ENCODE results near the gene ARL17B.

ARL17B gene

DNA sequence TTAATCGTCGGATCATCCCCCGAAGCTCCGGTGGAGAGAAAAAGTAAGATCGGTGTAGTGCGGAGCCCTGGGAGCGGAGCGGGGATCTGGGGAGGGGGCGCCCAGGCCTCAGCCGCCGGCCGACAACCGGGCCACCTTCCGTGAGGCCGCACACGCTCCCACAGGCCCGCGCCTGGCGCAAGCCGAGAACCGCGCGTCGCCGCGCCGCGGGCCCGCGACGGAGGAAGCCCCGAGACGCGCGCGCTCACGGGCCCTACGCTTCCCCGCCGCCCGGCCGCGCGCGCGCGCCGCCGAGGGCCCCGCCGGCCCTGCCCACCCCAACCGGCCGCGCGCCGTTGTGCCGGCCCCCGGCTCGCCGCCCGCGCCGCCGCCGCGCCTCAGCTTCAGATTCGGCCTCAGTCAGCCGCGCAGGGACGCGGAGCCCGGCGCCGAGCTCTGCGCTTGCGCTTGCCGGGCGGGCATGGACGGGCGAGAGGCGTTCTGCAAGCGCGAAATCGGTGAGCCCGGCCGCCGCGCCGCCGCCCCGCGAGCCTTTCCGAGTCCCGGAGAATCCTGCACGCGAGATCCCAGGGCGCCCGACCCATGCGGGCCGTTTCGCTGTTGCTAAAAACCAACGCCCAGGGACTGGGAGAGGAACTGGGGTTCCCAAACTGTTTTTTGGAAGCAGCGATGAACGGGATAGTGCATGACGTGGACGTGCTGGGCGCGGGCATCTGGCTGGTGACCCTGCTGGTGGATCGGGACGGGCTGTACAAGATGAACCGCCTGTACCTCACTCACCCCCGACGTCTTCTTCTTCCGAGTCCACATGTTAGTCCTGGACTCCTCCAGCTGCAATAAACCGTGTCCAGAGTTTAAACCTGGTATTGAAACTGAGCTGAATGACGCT is 94.7 kb downstream of the ARL17B start (continued):
- TF ChIP-seq ZNF221 (tag by site-specific recombination; IDR thresholded peaks at IDR 0.05; ENCODE audit: borderline replicate concordance) (no peak), EGR2 (tag by site-specific recombination; IDR thresholded peaks at IDR 0.05; ENCODE audit: low read depth) (no peak), ZNF140 (tag by site-specific recombination; IDR thresholded peaks at IDR 0.05) (no peak), ZNF501 (tag by site-specific recombination; IDR thresholded peaks at IDR 0.05) (no peak; the same call in none of the 2 replicates), ZNF366 (tag by site-specific recombination; conservative IDR thresholded peaks at IDR 0.05) (no peak), ZNF670 (tag by site-specific recombination; IDR thresholded peaks at IDR 0.05; ENCODE audit: low read depth) (no peak), ZNF707 (tag by site-specific recombination; IDR thresholded peaks at IDR 0.05) (no peak), ZNF529 (tag by site-specific recombination; IDR thresholded peaks at IDR 0.05; ENCODE audit: insufficient replicate concordance) (no peak), ZNF214 (tag by site-specific recombination; IDR thresholded peaks at IDR 0.05; ENCODE audit: borderline replicate concordance) (no peak), ZNF510 (tag by site-specific recombination; IDR thresholded peaks at IDR 0.05; ENCODE audit: insufficient replicate concordance) (no peak), SCRT1 (tag by site-specific recombination; IDR thresholded peaks at IDR 0.05; ENCODE audit: borderline replicate concordance) (no peak), ZFP37 (tag by site-specific recombination; IDR thresholded peaks at IDR 0.05) (peak; percentile 93), ZSCAN30 (tag by site-specific recombination; IDR thresholded peaks at IDR 0.05) (peak; percentile 21; the same call in 1 of the 2 replicates), ZNF311 (tag by site-specific recombination; IDR thresholded peaks at IDR 0.05; ENCODE audit: borderline replicate concordance) (no peak), SALL2 (tag by site-specific recombination; IDR thresholded peaks at IDR 0.05; ENCODE audit: borderline replicate concordance) (no peak), KLF16 (tag by site-specific recombination; IDR thresholded peaks at IDR 0.05) (peak; percentile 69; the same call in 1 of the 2 replicates), ZNF561 (tag by site-specific recombination; IDR thresholded peaks at IDR 0.05; ENCODE audit: borderline replicate concordance) (peak; percentile 73; the same call in 1 of the 2 replicates), ZNF623 (tag by site-specific recombination; IDR thresholded peaks at IDR 0.05) (no peak), ZNF239 (tag by site-specific recombination; IDR thresholded peaks at IDR 0.05) (no peak), OSR2 (tag by site-specific recombination; IDR thresholded peaks at IDR 0.05) (no peak), HOXC10 (CRISPR knock-in tag; IDR thresholded peaks at IDR 0.05) (peak; percentile 94; the same call in 1 of the 2 replicates), ZNF157 (tag by site-specific recombination; IDR thresholded peaks at IDR 0.05) (no peak), ZNF560 (tag by site-specific recombination; IDR thresholded peaks at IDR 0.05; ENCODE audit: borderline replicate concordance) (no peak), SP3 (tag by site-specific recombination; IDR thresholded peaks at IDR 0.05) (no peak; the same call in 1 of the 2 replicates)
- TF ChIP-seq, protein P1, sequence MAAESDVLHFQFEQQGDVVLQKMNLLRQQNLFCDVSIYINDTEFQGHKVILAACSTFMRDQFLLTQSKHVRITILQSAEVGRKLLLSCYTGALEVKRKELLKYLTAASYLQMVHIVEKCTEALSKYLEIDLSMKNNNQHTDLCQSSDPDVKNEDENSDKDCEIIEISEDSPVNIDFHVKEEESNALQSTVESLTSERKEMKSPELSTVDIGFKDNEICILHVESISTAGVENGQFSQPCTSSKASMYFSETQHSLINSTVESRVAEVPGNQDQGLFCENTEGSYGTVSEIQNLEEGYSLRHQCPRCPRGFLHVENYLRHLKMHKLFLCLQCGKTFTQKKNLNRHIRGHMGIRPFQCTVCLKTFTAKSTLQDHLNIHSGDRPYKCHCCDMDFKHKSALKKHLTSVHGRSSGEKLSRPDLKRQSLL (tag by site-specific recombination; IDR thresholded peaks at IDR 0.05), result peak; percentile 19; the same call in 1 of the 2 replicates
- TF ChIP-seq, protein P2, sequence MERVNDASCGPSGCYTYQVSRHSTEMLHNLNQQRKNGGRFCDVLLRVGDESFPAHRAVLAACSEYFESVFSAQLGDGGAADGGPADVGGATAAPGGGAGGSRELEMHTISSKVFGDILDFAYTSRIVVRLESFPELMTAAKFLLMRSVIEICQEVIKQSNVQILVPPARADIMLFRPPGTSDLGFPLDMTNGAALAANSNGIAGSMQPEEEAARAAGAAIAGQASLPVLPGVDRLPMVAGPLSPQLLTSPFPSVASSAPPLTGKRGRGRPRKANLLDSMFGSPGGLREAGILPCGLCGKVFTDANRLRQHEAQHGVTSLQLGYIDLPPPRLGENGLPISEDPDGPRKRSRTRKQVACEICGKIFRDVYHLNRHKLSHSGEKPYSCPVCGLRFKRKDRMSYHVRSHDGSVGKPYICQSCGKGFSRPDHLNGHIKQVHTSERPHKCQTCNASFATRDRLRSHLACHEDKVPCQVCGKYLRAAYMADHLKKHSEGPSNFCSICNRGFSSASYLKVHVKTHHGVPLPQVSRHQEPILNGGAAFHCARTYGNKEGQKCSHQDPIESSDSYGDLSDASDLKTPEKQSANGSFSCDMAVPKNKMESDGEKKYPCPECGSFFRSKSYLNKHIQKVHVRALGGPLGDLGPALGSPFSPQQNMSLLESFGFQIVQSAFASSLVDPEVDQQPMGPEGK (tag by site-specific recombination; IDR thresholded peaks at IDR 0.05), result no peak; the same call in 1 of the 2 replicates
- TF ChIP-seq, protein P3, sequence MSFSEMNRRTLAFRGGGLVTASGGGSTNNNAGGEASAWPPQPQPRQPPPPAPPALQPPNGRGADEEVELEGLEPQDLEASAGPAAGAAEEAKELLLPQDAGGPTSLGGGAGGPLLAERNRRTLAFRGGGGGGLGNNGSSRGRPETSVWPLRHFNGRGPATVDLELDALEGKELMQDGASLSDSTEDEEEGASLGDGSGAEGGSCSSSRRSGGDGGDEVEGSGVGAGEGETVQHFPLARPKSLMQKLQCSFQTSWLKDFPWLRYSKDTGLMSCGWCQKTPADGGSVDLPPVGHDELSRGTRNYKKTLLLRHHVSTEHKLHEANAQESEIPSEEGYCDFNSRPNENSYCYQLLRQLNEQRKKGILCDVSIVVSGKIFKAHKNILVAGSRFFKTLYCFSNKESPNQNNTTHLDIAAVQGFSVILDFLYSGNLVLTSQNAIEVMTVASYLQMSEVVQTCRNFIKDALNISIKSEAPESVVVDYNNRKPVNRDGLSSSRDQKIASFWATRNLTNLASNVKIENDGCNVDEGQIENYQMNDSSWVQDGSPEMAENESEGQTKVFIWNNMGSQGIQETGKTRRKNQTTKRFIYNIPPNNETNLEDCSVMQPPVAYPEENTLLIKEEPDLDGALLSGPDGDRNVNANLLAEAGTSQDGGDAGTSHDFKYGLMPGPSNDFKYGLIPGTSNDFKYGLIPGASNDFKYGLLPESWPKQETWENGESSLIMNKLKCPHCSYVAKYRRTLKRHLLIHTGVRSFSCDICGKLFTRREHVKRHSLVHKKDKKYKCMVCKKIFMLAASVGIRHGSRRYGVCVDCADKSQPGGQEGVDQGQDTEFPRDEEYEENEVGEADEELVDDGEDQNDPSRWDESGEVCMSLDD (tag by site-specific recombination; IDR thresholded peaks at IDR 0.05), result 0 out of 2 replicates have a peak, but pooled peaks have one; percentile 40
- TF ChIP-seq, protein P4, sequence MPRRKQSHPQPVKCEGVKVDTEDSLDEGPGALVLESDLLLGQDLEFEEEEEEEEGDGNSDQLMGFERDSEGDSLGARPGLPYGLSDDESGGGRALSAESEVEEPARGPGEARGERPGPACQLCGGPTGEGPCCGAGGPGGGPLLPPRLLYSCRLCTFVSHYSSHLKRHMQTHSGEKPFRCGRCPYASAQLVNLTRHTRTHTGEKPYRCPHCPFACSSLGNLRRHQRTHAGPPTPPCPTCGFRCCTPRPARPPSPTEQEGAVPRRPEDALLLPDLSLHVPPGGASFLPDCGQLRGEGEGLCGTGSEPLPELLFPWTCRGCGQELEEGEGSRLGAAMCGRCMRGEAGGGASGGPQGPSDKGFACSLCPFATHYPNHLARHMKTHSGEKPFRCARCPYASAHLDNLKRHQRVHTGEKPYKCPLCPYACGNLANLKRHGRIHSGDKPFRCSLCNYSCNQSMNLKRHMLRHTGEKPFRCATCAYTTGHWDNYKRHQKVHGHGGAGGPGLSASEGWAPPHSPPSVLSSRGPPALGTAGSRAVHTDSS (tag by site-specific recombination; IDR thresholded peaks at IDR 0.05), result no peak
- TF ChIP-seq, protein P5, sequence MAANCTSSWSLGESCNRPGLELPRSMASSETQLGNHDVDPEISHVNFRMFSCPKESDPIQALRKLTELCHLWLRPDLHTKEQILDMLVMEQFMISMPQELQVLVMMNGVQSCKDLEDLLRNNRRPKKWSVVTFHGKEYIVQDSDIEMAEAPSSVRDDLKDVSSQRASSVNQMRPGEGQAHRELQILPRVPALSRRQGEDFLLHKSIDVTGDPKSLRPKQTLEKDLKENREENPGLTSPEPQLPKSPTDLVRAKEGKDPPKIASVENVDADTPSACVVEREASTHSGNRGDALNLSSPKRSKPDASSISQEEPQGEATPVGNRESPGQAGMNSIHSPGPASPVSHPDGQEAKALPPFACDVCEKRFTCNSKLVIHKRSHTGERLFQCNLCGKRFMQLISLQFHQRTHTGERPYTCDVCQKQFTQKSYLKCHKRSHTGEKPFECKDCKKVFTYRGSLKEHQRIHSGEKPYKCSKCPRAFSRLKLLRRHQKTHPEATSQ (tag by site-specific recombination; IDR thresholded peaks at IDR 0.05), result no peak

Measured in HEK293 (cell line).